B cell (primary cell): ENCODE measurements around the gene ACSBG1.

Experiments
- CTCF ChIP-seq: fragments of 200-600 bp; IDR thresholded peaks from one replicate; pipeline ENCODE4 v1.8.0; 2022; ENCODE audit warnings: antibody characterized with exemption, mild to moderate bottlenecking
- EZH2 ChIP-seq: IDR thresholded peaks from 2 replicates; pipeline ENCODE4 v1.6.1; 2012; ENCODE audit warnings: borderline replicate concordance, low read depth, mild to moderate bottlenecking, moderate library complexity, low read length; ENCODE audit not compliant: insufficient read depth, poor library complexity, severe bottlenecking

- TF ChIP-seq CTCF, result no peak
- TF ChIP-seq EZH2, result no peak
Measured at GRCh38 chr15:78260489-78260888, 26.1 kb upstream of the ACSBG1 start.
